A673 (cell line): ENCODE data around the gene KIF26B. TPM values are rescaled to one million over a fixed set of nuclear protein-coding genes. Genes with fewer than 3 reads are reported as not detected.

Source experiments
- BruUV-seq: library from RNA; stranded (reverse); fragments of 400-500 nt; replicated peaks from 2 replicates; lab custom pipeline; 2021; lab: Mats Ljungman, UMichigan
- CTCF ChIA-PET: fragments of 300-600 bp; sonication (Branson Sonifier 250); formaldehyde crosslinking; loops from one replicate; lab custom pipeline; 2022; ENCODE audit warnings: antibody characterized with exemption; lab: Charles Lee
- POLR2A ChIA-PET: fragments of 300-600 bp; sonication (Branson Sonifier 250); formaldehyde crosslinking; loops from one replicate; lab custom pipeline; 2022; ENCODE audit warnings: antibody characterized with exemption; ENCODE audit not compliant: low non-redundant PET; lab: Charles Lee
- DNase-seq: peaks from one replicate; pipeline ENCODE4 v3.0.0-alpha.2; 2015; ENCODE audit warnings: low spot score
- H3K27ac ChIP-seq: fragments of 200-600 bp; sonication (generic); 2 replicates; pipeline ENCODE4 v1.5.1; 2016; ENCODE audit warnings: mixed run types, low read depth, mild to moderate bottlenecking, mixed read lengths, antibody characterized with exemption, low read length; ENCODE audit not compliant: poor library complexity, severe bottlenecking
- H3K27me3 ChIP-seq: fragments of 200-600 bp; sonication (generic); replicated peaks from 2 replicates; pipeline ENCODE4 v1.6.1; 2017; ENCODE audit warnings: mixed run types, low read depth, mild to moderate bottlenecking, mixed read lengths, antibody characterized with exemption, low read length; ENCODE audit not compliant: insufficient read depth, poor library complexity
- H3K36me3 ChIP-seq: fragments of 200-600 bp; sonication (generic); 2 replicates; pipeline ENCODE4 v1.6.1; 2016; ENCODE audit warnings: mixed run types, mild to moderate bottlenecking, mixed read lengths, antibody characterized with exemption, low read length; ENCODE audit not compliant: insufficient read depth, poor library complexity, severe bottlenecking
- H3K4me1 ChIP-seq: fragments of 200-600 bp; sonication (generic); 2 replicates; pipeline ENCODE4 v1.6.1; 2017; ENCODE audit warnings: mixed run types, mild to moderate bottlenecking, mixed read lengths, antibody characterized with exemption, low read length; ENCODE audit not compliant: insufficient read depth, poor library complexity, severe bottlenecking
- H3K4me3 ChIP-seq: fragments of 200-600 bp; sonication (generic); 2 replicates; pipeline ENCODE4 v1.5.1; 2016; ENCODE audit warnings: low read depth, mixed run types, mild to moderate bottlenecking, mixed read lengths, low read length; ENCODE audit not compliant: poor library complexity, severe bottlenecking
- H3K9me3 ChIP-seq: fragments of 200-600 bp; sonication (generic); 2 replicates; pipeline ENCODE4 v1.6.1; 2016; ENCODE audit warnings: mixed run types, low read depth, mild to moderate bottlenecking, mixed read lengths, antibody characterized with exemption, low read length; ENCODE audit not compliant: poor library complexity, severe bottlenecking
- CTCF ChIP-seq: fragments of 300-800, 200-600 bp; sonication (generic); conservative IDR thresholded peaks from 2 replicates; pipeline ENCODE4 v1.5.1; 2017; ENCODE audit warnings: low read depth, mild to moderate bottlenecking, antibody characterized with exemption, low read length, moderate library complexity, mixed read lengths
- EZH2 ChIP-seq: fragments of 200-600 bp; sonication (generic); IDR thresholded peaks from 2 replicates; pipeline ENCODE4 v1.6.1; 2017; ENCODE audit warnings: borderline replicate concordance, low read depth, mild to moderate bottlenecking, mixed read lengths, antibody characterized with exemption, low read length; ENCODE audit not compliant: poor library complexity, severe bottlenecking
- intact Hi-C: fragments of 100-400 bp; cut with micrococcal nuclease; formaldehyde crosslinking; loops from one replicate; pipeline ENCODE4 v1.10.0; 2022; ENCODE audit not compliant: unreplicated experiment
- total RNA-seq: library from RNA; stranded (reverse); gene quantifications from 2 replicates; pipeline ENCODE4 v1.2.3, GENCODE V29; 2021

Gene KIF26B
- total RNA-seq, 1 experiment from 2014 or later = not detected

- no peaks in the 10 kb centered on the region for H3K4me1 ChIP-seq
- POLR2A ChIA-PET = no interaction called here
- no peaks in the 10 kb centered on the region for H3K36me3 ChIP-seq
- H3K4me3 ChIP-seq = no peak overlapping the region
- peaks cover 19% of the 10 kb centered on the region for H3K27me3 ChIP-seq
- H3K27ac ChIP-seq = no peak overlapping the region
- intact Hi-C loops = no loop called here
- BruUV-seq = no TSS peak
- CTCF ChIA-PET = no interaction called here
- no peaks in the 10 kb centered on the region for H3K9me3 ChIP-seq
- TF ChIP-seq EZH2 = no peak
- no peak for TF ChIP-seq CTCF
- DNase-seq = no peak
Observed at GRCh38 chr1:245411245-245412036, 256.7 kb downstream of the KIF26B start.

DNA sequence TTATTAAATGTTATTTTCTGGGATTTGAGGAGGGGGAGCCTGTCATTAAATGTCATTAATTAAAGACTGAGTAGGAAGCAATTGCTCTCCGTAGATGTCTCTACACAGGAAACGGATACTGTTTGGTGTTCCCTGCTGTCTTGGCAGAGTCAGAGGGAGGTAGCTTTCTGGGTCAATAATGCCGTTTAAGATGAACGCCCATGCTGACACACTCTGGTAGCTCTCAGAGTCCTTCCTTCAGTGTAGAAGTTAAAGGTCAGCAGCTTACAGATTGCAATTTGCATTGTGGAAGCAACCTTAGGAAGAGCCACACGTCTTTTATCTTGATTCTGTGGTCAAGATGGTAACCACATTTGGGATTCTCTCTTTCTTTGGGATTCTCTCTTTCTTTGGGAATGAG lies 257.5 kb downstream of the KIF26B start:
- CTCF ChIA-PET = no interaction called here

DNA sequence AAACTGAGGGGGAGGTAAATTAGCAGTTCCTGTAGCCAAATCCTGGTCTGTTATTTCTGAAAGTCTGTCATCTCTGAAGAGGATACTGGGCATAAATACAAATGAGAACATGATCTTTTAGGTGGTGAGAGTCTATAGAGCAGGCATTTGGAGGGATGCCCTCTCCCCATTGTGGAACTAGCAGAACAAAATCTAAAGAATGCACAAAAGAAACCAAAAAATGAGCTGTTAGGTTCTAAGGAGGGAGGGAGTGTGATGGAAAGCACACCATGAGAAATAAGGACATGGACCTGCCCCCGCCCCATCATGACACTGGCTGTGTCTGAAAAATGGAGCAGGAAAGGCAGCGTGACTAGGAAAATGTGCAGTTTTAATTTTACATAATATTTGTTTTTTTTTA lies 262.0 kb downstream of the KIF26B start:
- ChIA-PET CTCF (no interaction called here), POLR2A (no interaction called here)
- DNase-seq = no peak
- H3K4me3 ChIP-seq = no peak overlapping the region
- BruUV-seq = no TSS peak
- peaks cover 72% of the 10 kb centered on the region for H3K27me3 ChIP-seq
- H3K4me1 ChIP-seq = no peaks in the 10 kb centered on the region
- TF ChIP-seq EZH2 (no peak), CTCF (no peak)
- no peaks in the 10 kb centered on the region for H3K9me3 ChIP-seq
- intact Hi-C loops = no loop called here
- no peaks in the 10 kb centered on the region for H3K36me3 ChIP-seq
- no peak overlapping the region for H3K27ac ChIP-seq

More for the DNA sequence above, 257.5 kb downstream of the KIF26B start:
- POLR2A ChIA-PET = no interaction called here
- Histone ChIP-seq H3K36me3 (no peaks in the 10 kb centered on the region), H3K4me1 (no peaks in the 10 kb centered on the region), H3K27ac (no peak overlapping the region), H3K9me3 (no peaks in the 10 kb centered on the region), H3K4me3 (no peak overlapping the region), H3K27me3 (peaks cover 28% of the 10 kb centered on the region)
- no TSS peak for BruUV-seq
- no peak for DNase-seq
- intact Hi-C loops = no loop called here
- TF ChIP-seq CTCF (no peak), EZH2 (no peak)
